ENCODE data around the gene LTBP1. TPM values are rescaled to one million over a fixed set of nuclear protein-coding genes. Genes with fewer than 3 reads are reported as not detected.
"Not testable (repeated sequence)": the region's sequence is repeated elsewhere in the genome, so short reads cannot be mapped to it uniquely, and the experiment has no call there.

LTBP1 gene
- total RNA-seq, 2 donors from 2014 or later, result 0.39 to 0.41 TPM

DNA sequence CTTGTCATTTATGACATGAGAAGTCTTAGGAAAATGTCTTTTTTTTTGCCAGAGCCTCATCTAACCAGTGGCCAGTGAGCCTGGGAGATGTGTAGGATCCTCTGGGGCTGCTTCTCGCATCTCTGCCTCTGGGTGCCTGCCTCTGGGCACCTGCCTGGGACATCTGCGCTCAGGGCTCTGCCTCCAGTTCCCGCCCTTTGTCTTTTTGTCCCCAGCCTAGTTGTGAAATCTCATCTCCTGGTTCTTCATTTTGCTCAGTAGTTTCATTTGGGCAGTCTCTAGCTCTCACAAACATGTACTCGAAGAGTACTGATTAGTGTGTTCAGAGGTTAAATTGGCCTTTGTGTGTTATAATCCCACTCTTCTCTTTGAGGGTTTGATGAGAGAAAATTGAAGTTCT lies 92.0 kb downstream of the LTBP1 start:
- ATAC-seq (no peak), DNase-seq (ENCODE audit: low spot score in 2 of 2) (no peak)
- no peaks in the 10 kb centered on the region for H3K9me3 Mint-ChIP-seq
- H3K36me3 Mint-ChIP-seq, result no peaks in the 10 kb centered on the region
- H3K27ac Mint-ChIP-seq, result no peak overlapping the region

DNA sequence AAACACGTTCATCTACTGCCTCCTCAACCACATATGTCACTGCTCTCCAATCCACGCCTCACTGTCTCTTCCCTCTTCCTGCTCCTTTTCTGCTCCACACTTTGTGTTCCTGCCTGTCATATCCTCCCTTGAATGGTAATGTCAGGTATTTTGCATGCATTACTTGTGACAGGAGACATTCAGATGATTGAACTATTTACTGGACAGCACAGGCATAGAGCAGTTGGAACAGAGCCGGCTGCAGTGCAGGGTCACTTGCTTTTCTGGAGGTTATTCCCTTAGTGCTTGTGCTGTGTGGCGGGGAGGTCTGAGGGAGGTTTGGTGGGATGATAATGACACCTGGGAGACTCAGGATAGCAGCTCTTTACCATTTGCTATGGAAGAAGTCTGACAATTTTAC lies 93.8 kb downstream of the LTBP1 start:
- ATAC-seq (no peak), DNase-seq (ENCODE audit: low spot score in 2 of 2) (no peak)
- no peak overlapping the region for H3K27ac Mint-ChIP-seq
- no peaks in the 10 kb centered on the region for H3K36me3 Mint-ChIP-seq
- no peaks in the 10 kb centered on the region for H3K9me3 Mint-ChIP-seq

GRCh38 chr2:33042265-33042664 lies 95.5 kb downstream of the LTBP1 start:
- ATAC-seq (no peak), DNase-seq (ENCODE audit: low spot score in 2 of 2) (no peak)
- H3K27ac Mint-ChIP-seq, result no peak overlapping the region
- no peaks in the 10 kb centered on the region for H3K9me3 Mint-ChIP-seq
- H3K36me3 Mint-ChIP-seq, result no peaks in the 10 kb centered on the region

DNA sequence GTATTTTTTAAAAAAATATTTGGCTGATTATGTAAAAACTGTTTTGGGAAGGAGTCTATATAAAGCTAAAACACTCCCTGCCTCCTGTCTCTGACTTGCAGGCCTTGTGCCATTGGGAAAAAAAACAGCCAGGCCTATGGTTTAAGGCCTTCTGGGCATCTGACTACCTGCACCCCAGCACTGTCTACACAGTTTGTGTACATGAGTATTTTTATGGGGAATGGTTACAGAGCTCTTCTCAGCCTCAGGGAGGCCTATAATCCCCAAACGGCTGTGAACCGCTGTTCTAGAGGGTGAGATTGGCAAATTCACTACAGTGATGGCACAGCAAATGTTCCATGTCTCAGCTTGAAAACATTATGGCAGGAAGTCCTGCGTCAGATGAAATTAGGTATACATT lies 96.1 kb downstream of the LTBP1 start:
- no peaks in the 10 kb centered on the region for H3K36me3 Mint-ChIP-seq
- H3K9me3 Mint-ChIP-seq, result no peaks in the 10 kb centered on the region
- H3K27ac Mint-ChIP-seq, result no peak overlapping the region
- DNase-seq (ENCODE audit: low spot score in 2 of 2) (no peak), ATAC-seq (no peak)

- no peak for ATAC-seq
Observed at GRCh38 chr2:33047939-33048338, 101.2 kb downstream of the LTBP1 start.

DNA sequence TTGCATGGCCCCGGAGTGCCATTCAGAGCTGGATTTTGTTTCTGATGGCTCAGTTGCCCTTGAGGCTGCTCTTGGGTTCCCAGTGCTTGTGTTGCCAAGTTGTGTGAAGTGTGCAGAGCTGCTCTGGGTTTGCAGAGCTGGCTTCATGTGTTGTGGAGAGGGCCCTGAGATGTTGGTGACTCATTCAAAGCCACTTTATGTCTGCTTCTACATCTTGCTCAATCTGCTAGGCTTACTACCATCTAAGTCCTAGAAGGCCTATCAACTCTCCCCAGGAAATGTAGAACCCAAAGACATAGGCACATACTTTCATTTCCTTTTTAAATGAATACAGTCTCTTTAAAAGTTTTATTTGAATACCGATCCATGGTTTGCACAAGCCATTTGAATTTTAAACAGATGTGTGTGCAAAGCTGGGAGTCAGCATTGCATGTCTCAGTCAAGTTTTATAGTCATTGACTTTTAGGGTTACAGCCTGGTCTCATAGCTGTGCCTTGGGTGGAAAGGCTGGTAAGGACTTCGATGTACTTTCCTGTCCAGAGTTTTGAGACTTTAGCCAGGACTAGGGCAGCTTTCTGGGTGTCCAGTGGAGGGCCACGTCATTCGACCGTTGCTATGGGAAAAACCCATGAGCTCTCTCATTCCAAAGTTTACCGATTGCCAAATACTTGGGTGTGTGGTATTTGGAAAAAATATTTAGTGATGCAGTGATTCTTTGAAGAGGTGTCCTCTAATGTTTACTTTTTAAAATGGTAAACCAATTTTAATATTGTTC lies 105.0 kb downstream of the LTBP1 start:
- Mint-ChIP-seq H3K9me3 (no peaks in the 10 kb centered on the region), H3K36me3 (no peaks in the 10 kb centered on the region), H3K27ac (no peak overlapping the region)
- no peak for DNase-seq (ENCODE audit: low spot score in 2 of 2)
- ATAC-seq, result no peak

More at GRCh38 chr2:33047939-33048338, 101.2 kb downstream of the LTBP1 start:
- DNase-seq (ENCODE audit: low spot score in 2 of 2), result no peak
- no peak overlapping the region for H3K27ac Mint-ChIP-seq
- no peaks in the 10 kb centered on the region for H3K36me3 Mint-ChIP-seq
- no peaks in the 10 kb centered on the region for H3K9me3 Mint-ChIP-seq

- Mint-ChIP-seq H3K36me3 (no peaks in the 10 kb centered on the region), H3K9me3 (no peaks in the 10 kb centered on the region), H3K27ac (no peak overlapping the region)
- no peak for ATAC-seq
- DNase-seq (ENCODE audit: low spot score in 2 of 2), result no peak
Observed at GRCh38 chr2:33052361-33052735, 105.6 kb downstream of the LTBP1 start.

DNA sequence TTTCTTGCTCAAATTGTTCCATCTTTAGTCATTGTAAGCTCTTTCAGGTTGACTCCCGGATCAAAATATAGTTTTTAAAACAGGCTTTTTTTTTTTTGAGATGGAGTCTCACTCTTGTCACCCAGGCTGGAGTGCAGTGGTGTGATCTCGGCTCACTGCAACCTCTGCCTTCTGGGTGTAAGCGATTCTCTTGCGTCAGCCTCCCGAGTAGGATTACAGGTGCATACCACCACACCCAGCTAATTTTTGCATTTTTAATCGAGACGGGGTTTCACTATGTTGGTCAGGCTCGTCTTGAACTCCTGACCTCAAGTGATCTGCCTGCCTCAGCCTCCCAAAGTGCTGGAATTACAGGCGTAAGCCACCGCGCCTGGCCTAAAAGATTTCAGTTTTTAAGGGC lies 106.0 kb downstream of the LTBP1 start:
- not testable (repeated sequence) for ATAC-seq; DNase-seq (ENCODE audit: low spot score in 2 of 2); H3K9me3 Mint-ChIP-seq; H3K36me3 Mint-ChIP-seq; H3K27ac Mint-ChIP-seq

DNA sequence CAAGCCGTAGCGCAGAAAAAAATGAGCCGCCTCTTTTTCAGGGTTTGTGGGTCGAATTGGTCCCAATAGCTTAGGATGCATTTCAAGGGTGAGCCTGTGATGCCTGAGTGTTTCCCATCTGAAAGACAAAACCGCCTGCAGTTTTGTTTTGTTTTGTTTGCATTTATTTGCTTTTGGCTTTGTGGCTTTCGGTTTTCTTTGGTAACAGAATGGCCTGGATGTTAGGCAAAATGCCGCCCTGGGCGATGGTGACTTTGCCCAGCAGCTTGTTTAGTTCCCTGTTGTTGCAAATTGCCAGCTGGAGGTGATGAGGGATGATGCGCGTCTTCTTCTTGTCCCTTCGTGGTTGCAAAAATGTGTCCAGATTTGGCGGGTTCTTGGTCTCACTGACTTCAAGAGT lies 109.4 kb downstream of the LTBP1 start:
- DNase-seq (ENCODE audit: low spot score in 2 of 2) (no peak), ATAC-seq (no peak)
- Mint-ChIP-seq H3K9me3 (no peaks in the 10 kb centered on the region), H3K27ac (no peak overlapping the region), H3K36me3 (no peaks in the 10 kb centered on the region)

- not testable (repeated sequence) for H3K36me3 Mint-ChIP-seq; ATAC-seq; H3K9me3 Mint-ChIP-seq; H3K27ac Mint-ChIP-seq; DNase-seq (ENCODE audit: low spot score in 2 of 2)
Observed at GRCh38 chr2:33057307-33058028, 110.7 kb downstream of the LTBP1 start.

GRCh38 chr2:33058716-33059470 lies 112.1 kb downstream of the LTBP1 start:
- Mint-ChIP-seq H3K36me3 (no peaks in the 10 kb centered on the region), H3K9me3 (no peaks in the 10 kb centered on the region), H3K27ac (no peak overlapping the region)
- ATAC-seq (no peak), DNase-seq (ENCODE audit: low spot score in 2 of 2) (no peak)

- H3K36me3 Mint-ChIP-seq, result no peaks in the 10 kb centered on the region
- no peak overlapping the region for H3K27ac Mint-ChIP-seq
- ATAC-seq, result no peak
- H3K9me3 Mint-ChIP-seq, result no peaks in the 10 kb centered on the region
- no peak for DNase-seq (ENCODE audit: low spot score in 2 of 2)
Observed at GRCh38 chr2:33059471-33060156, 112.9 kb downstream of the LTBP1 start.

DNA sequence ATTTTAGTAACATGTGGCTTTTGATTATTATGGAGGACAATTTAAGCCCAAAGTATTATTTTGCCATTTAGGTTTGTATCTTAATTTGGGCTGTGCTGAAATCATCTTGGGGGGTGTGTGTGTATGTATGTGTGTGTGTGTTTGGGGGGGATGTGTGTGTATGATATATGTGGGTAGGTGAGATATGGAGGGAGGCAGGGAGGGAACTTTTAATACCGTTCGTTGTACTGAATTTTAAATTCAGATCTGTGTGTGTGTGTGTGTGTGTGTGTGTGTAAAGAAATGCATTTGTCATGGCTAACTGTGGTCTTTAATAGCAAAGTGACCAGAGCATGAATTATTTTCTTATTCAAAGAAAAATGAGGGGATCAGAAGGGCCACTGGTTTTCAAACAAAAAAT lies 113.7 kb downstream of the LTBP1 start:
- no peaks in the 10 kb centered on the region for H3K9me3 Mint-ChIP-seq
- DNase-seq (ENCODE audit: low spot score in 2 of 2), result no peak
- H3K27ac Mint-ChIP-seq, result no peak overlapping the region
- no peaks in the 10 kb centered on the region for H3K36me3 Mint-ChIP-seq
- no peak for ATAC-seq

DNA sequence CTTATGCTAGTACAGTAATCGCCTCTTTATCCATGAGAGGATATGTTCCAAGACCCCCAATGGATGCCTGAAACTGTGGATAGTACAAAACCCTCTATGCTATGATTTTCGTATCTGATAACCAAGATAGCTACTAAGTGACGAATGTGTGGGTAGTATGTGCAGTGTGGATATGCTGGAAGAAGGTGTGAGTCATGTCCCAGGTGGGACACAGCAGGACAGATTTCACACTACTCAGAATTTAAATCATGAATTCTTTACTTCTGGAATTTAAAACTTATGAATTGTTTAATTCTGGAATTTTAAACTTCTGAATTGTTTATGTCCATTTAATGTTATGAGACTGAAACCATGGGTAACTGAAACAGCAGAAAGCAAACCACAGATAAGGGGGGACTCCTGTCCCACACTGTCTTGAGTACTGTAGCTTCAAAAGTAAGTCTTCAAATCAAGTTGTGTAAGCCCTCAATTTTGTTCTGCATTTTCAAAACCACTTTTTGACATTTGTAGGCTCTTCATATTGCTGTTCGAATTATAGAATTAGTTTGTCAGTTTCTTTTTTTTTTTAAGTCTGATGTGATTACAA lies 116.0 kb downstream of the LTBP1 start:
- Mint-ChIP-seq H3K27ac (no peak overlapping the region), H3K36me3 (no peaks in the 10 kb centered on the region), H3K9me3 (no peaks in the 10 kb centered on the region)
- ATAC-seq (no peak), DNase-seq (ENCODE audit: low spot score in 2 of 2) (no peak)

GRCh38 chr2:33064349-33064801 lies 117.6 kb downstream of the LTBP1 start:
- Mint-ChIP-seq H3K36me3 (no peaks in the 10 kb centered on the region), H3K9me3 (no peaks in the 10 kb centered on the region), H3K27ac (no peak overlapping the region)
- ATAC-seq (no peak), DNase-seq (ENCODE audit: low spot score in 2 of 2) (no peak)

- H3K27ac Mint-ChIP-seq, result no peak overlapping the region
- no peak for DNase-seq (ENCODE audit: low spot score in 2 of 2)
- ATAC-seq, result no peak
- H3K9me3 Mint-ChIP-seq, result no peaks in the 10 kb centered on the region
- H3K36me3 Mint-ChIP-seq, result no peaks in the 10 kb centered on the region
Observed at GRCh38 chr2:33067598-33067997, 120.8 kb downstream of the LTBP1 start.

Measured in activated naive CD4-positive, alpha-beta T cell treated with anti-CD3 and anti-CD28 coated beads, Interleukin-2, amount 50 U/mL, for 72 hours (primary cell).